OCI-LY1 (cell line): ENCODE data around the gene VENTX.

ENCODE experiments used
- CTCF ChIP-seq: fragments of 200-600 bp; sonication (generic), shearing (Covaris generic); IDR thresholded peaks from 2 replicates; pipeline ENCODE4 v1.5.1; 2017; ENCODE audit warnings: mild to moderate bottlenecking, antibody characterized with exemption, low read length, moderate library complexity, mixed read lengths
- EZH2 ChIP-seq: fragments of 200-600 bp; sonication (generic), shearing (Covaris generic); IDR thresholded peaks from 2 replicates; pipeline ENCODE4 v1.8.0; 2017; ENCODE audit warnings: borderline replicate concordance, mixed run types, mild to moderate bottlenecking, antibody characterized with exemption, low read length, moderate library complexity, mixed read lengths

GRCh38 chr10:133285217-133285616 is 47.6 kb downstream of the VENTX start:
- no peak for TF ChIP-seq CTCF
- no peak for TF ChIP-seq EZH2
